ENCODE measurements around the gene SDK1. TPM values are rescaled to one million over a fixed set of nuclear protein-coding genes. Genes with fewer than 3 reads are reported as not detected.

SDK1 gene
- total and polyA plus RNA-seq, 2 of the 8 experiments (the other 6 are each of a cell fraction or from before 2014, with no cell fraction given) = 3.3 to 7.2 TPM

DNA sequence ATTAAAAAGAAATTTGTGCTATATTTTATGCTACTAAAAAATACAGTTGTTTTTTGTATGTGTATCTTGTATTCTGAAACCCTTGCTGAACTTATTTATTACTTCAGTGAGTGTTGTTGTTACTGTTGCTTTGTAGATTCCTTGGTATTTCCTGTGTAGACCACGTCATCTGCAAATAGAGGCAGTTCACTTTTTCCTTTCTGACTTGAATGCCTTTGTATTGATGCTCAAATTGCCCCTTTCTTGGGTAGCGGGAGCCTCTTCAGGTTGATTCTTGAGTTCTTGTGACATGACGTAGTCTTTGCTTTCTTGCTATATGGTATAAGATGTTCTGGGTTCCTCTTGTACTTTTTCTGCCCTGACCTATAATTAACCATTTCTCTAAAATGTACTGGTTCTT is 504.1 kb downstream of the SDK1 start:
- no peak overlapping the region for H3K23ac ChIP-seq (ENCODE audit: insufficient read length)
- H3K4me2 ChIP-seq (ENCODE audit: insufficient read depth in 1 of 2, low read depth in 2 of 2, low read length in 2 of 2) = no peak overlapping the region
- no peaks in the 10 kb centered on the region for H3K9me3 ChIP-seq (ENCODE audit: insufficient read depth in 2 of 2, low read depth in 1 of 2, low read length in 1 of 2)
- no peak overlapping the region for H2BK120ac ChIP-seq (replicated peaks; ENCODE audit: low read depth, low read length)
- H3K56ac ChIP-seq (replicated peaks; ENCODE audit: insufficient read length, low read depth, low read length) = no peak overlapping the region
- CTCF ChIA-PET (ENCODE audit: partially characterized antibody) = no interaction called here
- no peaks in the 10 kb centered on the region for H3K27me3 ChIP-seq (replicated peaks in 1 of 4; ENCODE audit: control insufficient read depth in 3 of 4, extremely low read depth in 1 of 4, insufficient read depth in 3 of 4, low read length in 3 of 4)
- H3K4me1 ChIP-seq (replicated peaks in 1 of 4; ENCODE audit: control insufficient read depth in 3 of 4, insufficient read depth in 4 of 4, low read length in 3 of 4) = peaks cover 0 to 9% (median 2%) of the 10 kb centered on the region in 4 experiments; a peak in 3 of 7 replicates
- no peaks in the 10 kb centered on the region for H3K23me2 ChIP-seq (ENCODE audit: low read depth, low read length)
- no peaks in the 10 kb centered on the region for H3K79me1 ChIP-seq (ENCODE audit: low read depth, low read length)
- no peak overlapping the region for H3K4me3 ChIP-seq (ENCODE audit: extremely low read depth in 1 of 4, insufficient read depth in 2 of 4, low read depth in 3 of 4, low read length in 4 of 4)
- POLR2A ChIA-PET (ENCODE audit: partially characterized antibody) = no interaction called here
- no peaks in the 10 kb centered on the region for H3K36me3 ChIP-seq (ENCODE audit: control insufficient read depth in 2 of 4, insufficient read depth in 4 of 4, low read length in 3 of 4)
- no peak overlapping the region for H2BK15ac ChIP-seq (ENCODE audit: low read length)
- no peaks in the 10 kb centered on the region for H4K20me1 ChIP-seq (replicated peaks in 1 of 2; ENCODE audit: control insufficient read depth in 1 of 2, insufficient read depth in 2 of 2, low read length in 2 of 2)
- no peak for TF ChIP-seq BCL11A (IDR thresholded peaks at IDR 0.05; ENCODE audit: low read depth in 2 of 2, low read length in 2 of 2)
- no peak for TF ChIP-seq FOSL1 (IDR thresholded peaks at IDR 0.05; ENCODE audit: insufficient read depth, low read depth, low read length)
- TF ChIP-seq NANOG (IDR thresholded peaks at IDR 0.05; ENCODE audit: insufficient read depth, low read depth, low read length, poor library complexity, severe bottlenecking) = no peak
- TF ChIP-seq, protein P1, sequence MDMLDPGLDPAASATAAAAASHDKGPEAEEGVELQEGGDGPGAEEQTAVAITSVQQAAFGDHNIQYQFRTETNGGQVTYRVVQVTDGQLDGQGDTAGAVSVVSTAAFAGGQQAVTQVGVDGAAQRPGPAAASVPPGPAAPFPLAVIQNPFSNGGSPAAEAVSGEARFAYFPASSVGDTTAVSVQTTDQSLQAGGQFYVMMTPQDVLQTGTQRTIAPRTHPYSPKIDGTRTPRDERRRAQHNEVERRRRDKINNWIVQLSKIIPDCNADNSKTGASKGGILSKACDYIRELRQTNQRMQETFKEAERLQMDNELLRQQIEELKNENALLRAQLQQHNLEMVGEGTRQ (IDR thresholded peaks at IDR 0.05; ENCODE audit: low read length) = no peak
- TF ChIP-seq HDAC6 (IDR thresholded peaks at IDR 0.05; ENCODE audit: low read depth, low read length) = no peak
- no peak for TF ChIP-seq SUZ12 (IDR thresholded peaks at IDR 0.05; ENCODE audit: low read length)
- no peak for TF ChIP-seq ASH2L (IDR thresholded peaks at IDR 0.05; ENCODE audit: low read length)
- no peak for TF ChIP-seq CHD1 (IDR thresholded peaks at IDR 0.05; ENCODE audit: low read depth, low read length)
- no peak for TF ChIP-seq CREB1 (IDR thresholded peaks at IDR 0.05)
- TF ChIP-seq SIN3A (conservative IDR thresholded peaks at IDR 0.05 in 1 of 2, IDR thresholded peaks at IDR 0.05 in 1 of 2; ENCODE audit: low read depth in 1 of 2, low read length in 2 of 2) = no peak
- H3K27ac ChIP-seq (ENCODE audit: low read depth, low read length) = no peak overlapping the region
- no peak overlapping the region for H4K91ac ChIP-seq (replicated peaks; ENCODE audit: insufficient read length, low read length)
- H2BK5ac ChIP-seq (ENCODE audit: low read depth, low read length) = no peak overlapping the region
- H2BK20ac ChIP-seq (ENCODE audit: low read length) = no peak overlapping the region
- H3K14ac ChIP-seq (ENCODE audit: insufficient read length) = no peak overlapping the region
- H3K79me2 ChIP-seq (ENCODE audit: control insufficient read depth in 1 of 2, insufficient read depth in 2 of 2, low read length in 2 of 2) = no peaks in the 10 kb centered on the region
- 88% methylated on average over 3 of the region's 3 CpGs; no CpG with 5 or more reads in 1 of the 2 experiments for WGBS, 2 experiments (ENCODE audit: extremely low coverage in 1 of 2, insufficient coverage in 1 of 2, insufficient read length in 1 of 2, insufficient replicate concordance in 2 of 2, low coverage in 1 of 2, low lambda C conversion rate in 2 of 2, missing lambda C conversion rate in 1 of 2)
- H3K18ac ChIP-seq (ENCODE audit: extremely low read depth, low read length) = no peak overlapping the region
- no peak overlapping the region for H2AFZ ChIP-seq (ENCODE audit: low read length)
- no peak overlapping the region for H3K9ac ChIP-seq (replicated peaks in 1 of 4; ENCODE audit: extremely low read depth in 1 of 4, low read depth in 3 of 4, low read length in 3 of 4)
- DNase-seq (ENCODE audit: low read depth in 1 of 2, low spot score in 2 of 2) = no peak
- no peak for FAIRE-seq
- no peak overlapping the region for H2AK5ac ChIP-seq (ENCODE audit: low read depth, low read length)
- H4K5ac ChIP-seq (ENCODE audit: insufficient read length, low read depth, low read length) = no peak overlapping the region
- no peak overlapping the region for H3K4ac ChIP-seq (replicated peaks; ENCODE audit: insufficient read length, low read depth, low read length)
- no peak overlapping the region for H4K8ac ChIP-seq (ENCODE audit: extremely low read depth, insufficient read depth, low read length)
- no peak overlapping the region for H2BK12ac ChIP-seq (ENCODE audit: low read depth, low read length)
